GM12801 (cell line): ENCODE results near the gene EGF.

Experiments used
- TF ChIP-seq, protein P1 (sequence below): IDR thresholded peaks from one replicate; pipeline ENCODE4 v1.5.1; 2011; ENCODE audit warnings: control low read depth; ENCODE audit not compliant: insufficient read length; ENCODE audit errors: extremely low read depth

EGF gene

DNA sequence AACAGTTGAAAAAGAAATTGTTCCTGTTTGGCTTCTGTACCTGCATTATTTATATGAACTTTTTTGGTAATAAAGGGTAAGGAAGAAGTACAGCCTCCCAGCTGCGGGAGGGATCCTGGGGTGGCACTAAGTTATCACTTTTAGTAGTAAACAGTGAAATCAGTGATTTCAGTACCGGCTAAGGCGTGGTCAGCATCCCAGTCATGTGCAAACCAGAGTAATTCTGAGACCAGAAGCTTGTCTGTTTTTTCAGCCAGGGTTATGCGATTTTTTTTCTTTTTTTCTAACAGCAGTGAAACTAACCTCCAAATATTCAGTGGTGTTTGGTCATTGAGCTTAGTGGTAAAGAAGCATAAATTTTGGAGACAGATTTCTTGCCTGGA, 3.3 kb downstream of the EGF start:
- TF ChIP-seq, protein P1, sequence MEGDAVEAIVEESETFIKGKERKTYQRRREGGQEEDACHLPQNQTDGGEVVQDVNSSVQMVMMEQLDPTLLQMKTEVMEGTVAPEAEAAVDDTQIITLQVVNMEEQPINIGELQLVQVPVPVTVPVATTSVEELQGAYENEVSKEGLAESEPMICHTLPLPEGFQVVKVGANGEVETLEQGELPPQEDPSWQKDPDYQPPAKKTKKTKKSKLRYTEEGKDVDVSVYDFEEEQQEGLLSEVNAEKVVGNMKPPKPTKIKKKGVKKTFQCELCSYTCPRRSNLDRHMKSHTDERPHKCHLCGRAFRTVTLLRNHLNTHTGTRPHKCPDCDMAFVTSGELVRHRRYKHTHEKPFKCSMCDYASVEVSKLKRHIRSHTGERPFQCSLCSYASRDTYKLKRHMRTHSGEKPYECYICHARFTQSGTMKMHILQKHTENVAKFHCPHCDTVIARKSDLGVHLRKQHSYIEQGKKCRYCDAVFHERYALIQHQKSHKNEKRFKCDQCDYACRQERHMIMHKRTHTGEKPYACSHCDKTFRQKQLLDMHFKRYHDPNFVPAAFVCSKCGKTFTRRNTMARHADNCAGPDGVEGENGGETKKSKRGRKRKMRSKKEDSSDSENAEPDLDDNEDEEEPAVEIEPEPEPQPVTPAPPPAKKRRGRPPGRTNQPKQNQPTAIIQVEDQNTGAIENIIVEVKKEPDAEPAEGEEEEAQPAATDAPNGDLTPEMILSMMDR, result no peak

DNA sequence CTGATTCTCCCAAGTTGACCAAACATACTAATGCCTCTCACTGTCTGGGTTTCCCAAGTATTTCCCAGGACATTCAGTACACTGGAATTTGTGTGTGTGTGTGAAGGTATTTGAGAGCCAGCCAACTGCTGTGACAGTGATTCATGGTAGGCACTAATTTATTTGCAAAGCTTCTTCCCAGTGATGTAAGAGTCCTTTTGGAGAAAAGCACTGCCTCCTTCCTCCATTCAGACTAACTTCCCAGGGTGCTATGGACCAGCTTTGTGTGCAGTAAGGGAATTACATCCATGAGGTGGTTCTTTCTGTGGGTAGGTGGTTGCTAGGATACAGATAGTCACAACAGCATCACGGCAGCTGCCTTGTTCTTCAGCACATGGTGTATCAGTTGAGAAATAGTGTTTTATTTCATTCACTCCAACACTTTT, 8.7 kb downstream of the EGF start:
- TF ChIP-seq, protein P1, result no peak

DNA sequence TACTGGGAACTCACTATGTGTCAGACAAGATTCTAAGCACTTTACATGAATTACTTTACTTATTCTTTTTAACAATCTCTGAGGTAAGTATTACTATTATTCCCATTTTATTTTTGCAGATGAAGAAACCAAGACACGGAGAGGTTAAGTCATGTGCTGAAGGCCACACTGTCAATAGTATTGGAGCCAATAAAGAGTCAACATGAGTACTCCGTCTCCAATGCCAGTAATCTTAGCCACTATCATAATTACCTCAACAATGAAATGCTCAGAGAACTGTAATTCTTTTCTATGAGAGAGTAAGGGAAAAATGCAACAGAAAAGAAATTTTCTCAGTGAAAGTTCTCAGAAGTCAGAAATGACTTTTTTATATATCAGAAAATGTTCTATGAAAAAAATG, 12.7 kb downstream of the EGF start:
- TF ChIP-seq, protein P1, result no peak

DNA sequence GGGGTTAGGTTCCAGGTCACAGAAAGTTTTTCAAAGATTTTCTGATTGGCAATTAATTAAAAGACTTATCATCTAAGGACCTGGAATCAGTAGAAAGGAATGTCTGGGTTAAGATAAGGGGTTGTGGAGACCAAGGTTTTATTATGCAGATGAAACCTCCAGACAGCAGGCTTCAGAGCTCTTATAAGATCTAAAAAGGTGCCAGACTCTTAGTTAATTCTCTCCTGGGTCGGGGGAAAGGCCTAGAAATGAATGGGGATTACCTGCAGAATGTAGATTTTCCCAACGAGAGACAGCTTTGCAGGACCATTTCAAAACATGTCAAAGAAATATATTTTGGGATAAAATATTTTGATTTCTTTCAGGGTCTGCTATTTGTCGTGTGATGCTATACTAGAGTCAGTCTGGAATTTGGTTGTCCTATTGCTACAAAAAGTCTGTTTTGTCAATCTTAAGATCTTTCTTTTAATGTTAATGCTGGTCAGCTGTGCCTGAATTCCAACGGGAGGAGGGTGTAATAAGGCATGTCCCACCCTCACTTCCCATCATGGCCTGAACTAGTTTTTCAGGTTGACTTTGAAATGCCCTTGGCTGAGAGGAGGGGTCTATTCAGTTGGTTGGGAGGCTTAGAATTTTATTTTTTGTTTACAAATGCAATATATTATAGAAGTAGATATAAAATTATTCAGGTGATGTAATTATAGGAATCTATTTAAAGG, 15.8 kb downstream of the EGF start:
- TF ChIP-seq, protein P1, result no peak

DNA sequence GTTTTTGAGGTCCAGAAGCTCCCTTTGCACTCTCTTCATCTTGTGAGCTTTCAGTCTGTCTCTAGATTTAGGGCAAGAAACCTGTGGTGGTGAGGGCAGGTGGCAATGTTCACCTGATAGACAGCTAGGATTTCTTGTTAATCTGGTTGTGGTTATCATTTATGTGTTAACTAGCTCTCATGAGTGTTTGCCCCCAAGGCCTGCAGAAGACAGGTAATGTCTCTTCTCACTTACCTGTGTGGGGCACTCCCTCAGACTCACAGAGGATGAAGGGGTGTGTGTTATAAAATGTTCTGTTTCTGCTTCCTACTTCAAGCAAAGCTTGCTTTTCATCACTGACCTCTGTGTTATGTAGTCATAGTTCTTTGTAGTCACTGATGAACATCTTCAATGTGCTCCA, 17.8 kb downstream of the EGF start:
- TF ChIP-seq, protein P1, result no peak

DNA sequence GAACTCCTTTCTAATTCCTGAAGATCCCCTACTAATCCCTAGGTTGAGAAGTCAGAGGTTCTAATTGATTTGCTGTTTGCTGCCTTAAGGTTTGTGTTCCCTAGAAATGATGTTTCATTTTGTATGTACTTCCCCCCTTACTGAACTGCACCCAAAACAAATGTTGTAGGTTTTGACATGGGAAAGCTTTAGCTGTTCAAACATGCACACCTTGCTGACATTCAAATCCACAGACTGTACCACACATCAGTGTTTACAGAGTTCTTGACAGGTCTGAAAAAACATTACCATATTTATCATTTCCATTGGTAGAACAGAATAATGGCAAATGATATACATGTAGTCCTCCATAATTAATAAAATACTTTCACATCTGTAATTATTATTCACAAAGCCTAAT, 18.2 kb downstream of the EGF start:
- TF ChIP-seq, protein P1, result no peak

DNA sequence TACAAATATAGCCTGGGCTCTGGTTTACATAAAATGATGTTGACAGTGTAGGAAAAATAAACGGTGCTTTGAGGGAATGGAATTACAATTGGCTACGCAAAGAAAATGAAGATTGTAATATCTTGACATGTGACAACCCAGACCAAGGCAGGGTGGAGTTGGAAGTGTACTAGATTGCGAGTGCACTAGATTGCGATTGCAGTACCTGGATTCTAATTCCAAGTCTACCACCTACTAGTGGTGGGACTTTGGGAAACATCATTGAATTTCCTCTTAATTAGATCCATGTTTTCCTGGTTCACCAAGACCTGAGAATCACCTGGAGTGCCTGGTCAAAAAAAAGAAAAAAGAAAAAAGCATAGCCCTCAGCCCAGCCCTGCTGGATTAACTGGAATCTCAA, 18.6 kb downstream of the EGF start:
- TF ChIP-seq, protein P1, result no peak

DNA sequence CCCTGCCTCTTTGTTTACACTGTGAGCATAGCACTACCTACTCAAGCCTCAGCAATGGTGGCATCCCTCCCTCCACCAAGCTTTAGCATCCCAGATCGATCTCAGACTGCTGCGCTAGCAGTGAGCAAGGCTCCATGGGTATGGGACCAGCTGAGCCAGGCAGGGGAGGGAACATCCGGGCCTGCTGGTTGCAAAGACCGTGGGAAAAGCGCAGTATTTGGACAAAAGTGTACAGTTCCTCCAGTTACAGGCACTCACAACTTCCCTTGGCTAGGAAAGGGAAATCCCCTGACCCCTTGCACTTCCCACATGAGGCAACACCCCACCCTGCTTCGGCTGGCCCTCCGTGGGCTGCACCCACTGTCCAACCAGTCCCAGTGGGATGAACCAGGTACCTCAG, 26.5 kb downstream of the EGF start:
- TF ChIP-seq, protein P1, result no peak
